ENCODE data around the gene SASH1.

GRCh38 chr6:148494226-148494625, 151.6 kb downstream of the SASH1 start:
- TF ChIP-seq CTCF (IDR thresholded peaks at IDR 0.05; ENCODE audit: poor library complexity) (no peak), EZH2 (IDR thresholded peaks at IDR 0.05; ENCODE audit: borderline replicate concordance) (no peak)
